ENCODE data around the gene CD36. TPM values are rescaled to one million over a fixed set of nuclear protein-coding genes. Genes with fewer than 3 reads are reported as not detected.

CD36 gene
- total RNA-seq = 1 to 10 TPM; 5.5 to 7.0 (median 6.0) TPM
- 35.2 TPM for total RNA-seq (2013)

DNA sequence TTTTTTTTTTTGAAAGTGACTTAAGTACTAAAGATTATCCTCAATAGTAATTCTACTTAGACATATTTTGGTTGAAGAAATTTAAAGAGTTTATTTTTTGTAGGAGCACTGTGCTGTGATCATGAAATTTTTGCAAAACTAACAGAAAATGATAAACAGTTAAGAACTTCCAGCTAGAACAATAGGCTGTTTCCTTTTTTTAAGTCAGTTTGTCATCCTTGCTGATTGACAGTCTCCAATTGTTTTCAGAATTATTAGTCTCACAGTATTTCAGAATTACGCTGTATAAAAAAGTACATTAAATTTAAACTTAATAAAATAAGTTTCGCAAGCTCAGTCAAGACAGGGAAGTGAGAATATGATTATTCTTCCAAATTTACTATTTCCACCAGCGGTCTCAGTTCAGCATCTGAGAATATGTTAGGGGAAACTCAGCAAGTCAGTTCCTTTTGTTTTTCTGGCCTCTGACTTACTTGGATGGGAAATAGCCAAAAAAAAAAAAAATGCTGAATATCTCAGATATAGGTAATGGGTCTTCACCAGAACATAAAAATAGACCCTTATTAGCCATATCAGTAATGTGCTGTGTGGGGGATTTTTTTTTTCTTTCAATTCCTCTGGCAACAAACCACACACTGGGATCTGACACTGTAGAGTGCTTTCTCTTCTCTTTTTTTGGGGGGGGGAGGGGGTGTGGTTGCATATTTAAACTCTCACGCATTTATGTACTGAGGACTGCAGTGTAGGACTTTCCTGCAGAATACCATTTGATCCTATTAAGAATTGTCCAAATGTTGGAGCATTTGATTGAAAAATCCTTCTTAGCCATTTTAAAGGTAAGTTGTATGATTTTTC is at the start of gene CD36:
TSS of gene CD36 (plus strand) at position 732 of the 855 bp plus-strand sequence. CDS start 8,099 bp downstream, outside the sequence.
- peak in 1 of 2 donors; percentile 2 for DNase-seq
- Mint-ChIP-seq H3K27ac (no peak within 1 kb of the TSS), H3K9me3 (no peaks in the 10 kb centered on the region), H3K36me3 (no peaks in the 10 kb centered on the region), H3K4me3 (no peak within 1 kb of the TSS), H3K27me3 (ENCODE audit: low read depth in 2 of 2) (no peaks in the 10 kb centered on the region), H3K4me1 (no peaks in the 10 kb centered on the region)
- Histone ChIP-seq H3K27me3 (ENCODE audit: control insufficient read depth, insufficient read depth, low read length) (no peaks in the 10 kb centered on the region), H3K9me3 (ENCODE audit: control insufficient read depth, insufficient read depth, low read length) (no peaks in the 10 kb centered on the region), H3K36me3 (ENCODE audit: control insufficient read depth, insufficient read depth, low read length) (no peaks in the 10 kb centered on the region), H3K4me1 (ENCODE audit: control insufficient read depth, insufficient read depth, low read length) (no peaks in the 10 kb centered on the region), H3K4me3 (ENCODE audit: low read length) (peak within 1 kb of the TSS; percentile 0), H3K27ac (ENCODE audit: low read length) (no peak within 1 kb of the TSS)
- no peak for ATAC-seq
- intact Hi-C loops (cut with micrococcal nuclease) = no loop called here
- whole genome bisulfite sequencing (ENCODE audit: insufficient coverage) = 50% methylated on average over 1 of the region's 4 CpGs
- TF ChIP-seq, protein P1, sequence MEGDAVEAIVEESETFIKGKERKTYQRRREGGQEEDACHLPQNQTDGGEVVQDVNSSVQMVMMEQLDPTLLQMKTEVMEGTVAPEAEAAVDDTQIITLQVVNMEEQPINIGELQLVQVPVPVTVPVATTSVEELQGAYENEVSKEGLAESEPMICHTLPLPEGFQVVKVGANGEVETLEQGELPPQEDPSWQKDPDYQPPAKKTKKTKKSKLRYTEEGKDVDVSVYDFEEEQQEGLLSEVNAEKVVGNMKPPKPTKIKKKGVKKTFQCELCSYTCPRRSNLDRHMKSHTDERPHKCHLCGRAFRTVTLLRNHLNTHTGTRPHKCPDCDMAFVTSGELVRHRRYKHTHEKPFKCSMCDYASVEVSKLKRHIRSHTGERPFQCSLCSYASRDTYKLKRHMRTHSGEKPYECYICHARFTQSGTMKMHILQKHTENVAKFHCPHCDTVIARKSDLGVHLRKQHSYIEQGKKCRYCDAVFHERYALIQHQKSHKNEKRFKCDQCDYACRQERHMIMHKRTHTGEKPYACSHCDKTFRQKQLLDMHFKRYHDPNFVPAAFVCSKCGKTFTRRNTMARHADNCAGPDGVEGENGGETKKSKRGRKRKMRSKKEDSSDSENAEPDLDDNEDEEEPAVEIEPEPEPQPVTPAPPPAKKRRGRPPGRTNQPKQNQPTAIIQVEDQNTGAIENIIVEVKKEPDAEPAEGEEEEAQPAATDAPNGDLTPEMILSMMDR (IDR thresholded peaks at IDR 0.05) = no peak

DNA sequence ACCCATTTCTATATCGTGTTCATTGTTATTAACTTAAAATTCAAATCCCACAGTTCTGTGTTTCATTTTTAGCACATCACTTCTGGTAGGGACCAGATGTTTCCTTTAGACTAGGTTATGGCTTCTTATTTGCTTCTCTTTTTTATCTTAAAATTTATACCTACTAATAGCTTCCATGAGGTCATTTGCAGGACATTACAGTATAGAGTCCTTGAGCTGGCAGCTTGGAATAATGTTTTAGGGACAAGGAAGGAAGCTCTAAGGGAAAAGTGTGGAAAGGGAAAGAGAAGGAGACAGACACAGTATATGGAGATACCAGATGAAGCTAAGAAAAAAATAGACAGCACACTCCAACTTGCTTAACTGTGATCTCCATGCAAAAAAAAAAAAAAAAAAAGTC is 48.8 kb upstream of the CD36 start:
- Mint-ChIP-seq H3K4me1 (no peaks in the 10 kb centered on the region), H3K27ac (no peak overlapping the region), H3K9me3 (peaks cover 4 to 5% of the 10 kb centered on the region in 2 donors), H3K27me3 (ENCODE audit: low read depth in 2 of 2) (no peaks in the 10 kb centered on the region), H3K4me3 (no peak overlapping the region), H3K36me3 (no peaks in the 10 kb centered on the region)
- TF ChIP-seq, protein P1 (IDR thresholded peaks at IDR 0.05) = no peak
- 50% methylated on average over 1 of the region's 1 CpG for WGBS (ENCODE audit: insufficient coverage)
- Histone ChIP-seq H3K36me3 (ENCODE audit: control insufficient read depth, insufficient read depth, low read length) (no peaks in the 10 kb centered on the region), H3K27ac (ENCODE audit: low read length) (no peak overlapping the region), H3K4me3 (ENCODE audit: low read length) (no peak overlapping the region), H3K27me3 (ENCODE audit: control insufficient read depth, insufficient read depth, low read length) (no peaks in the 10 kb centered on the region), H3K4me1 (ENCODE audit: control insufficient read depth, insufficient read depth, low read length) (no peaks in the 10 kb centered on the region), H3K9me3 (ENCODE audit: control insufficient read depth, insufficient read depth, low read length) (no peaks in the 10 kb centered on the region)
- no peak for ATAC-seq
- intact Hi-C loops (cut with micrococcal nuclease) = no loop called here
- DNase-seq = no peak

DNA sequence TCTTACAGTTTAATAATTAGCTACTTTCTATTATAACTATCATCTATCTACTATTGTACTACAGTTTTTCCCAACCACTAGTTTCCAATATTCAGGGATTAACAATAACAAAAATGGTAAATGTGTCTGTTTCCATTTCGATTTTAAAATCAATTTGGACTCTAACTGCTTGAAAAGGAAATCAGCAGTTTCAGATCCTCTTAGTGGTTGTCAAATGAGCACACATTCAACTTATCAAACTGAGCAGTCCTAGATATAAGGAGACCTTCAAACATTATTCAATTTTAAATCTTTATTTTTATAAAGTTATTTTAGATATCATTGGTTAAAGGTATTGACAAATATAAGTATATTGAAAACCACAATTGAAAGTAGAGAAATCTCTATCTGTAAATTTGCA is 46.8 kb upstream of the CD36 start:
- H3K4me3 ChIP-seq (ENCODE audit: low read length) = no peak overlapping the region
- TF ChIP-seq, protein P1 (IDR thresholded peaks at IDR 0.05) = no peak
- ATAC-seq = no peak
- Mint-ChIP-seq H3K4me3 (no peak overlapping the region), H3K36me3 (no peaks in the 10 kb centered on the region), H3K9me3 (peaks cover 6 to 10% of the 10 kb centered on the region in 2 donors), H3K27me3 (ENCODE audit: low read depth in 2 of 2) (no peaks in the 10 kb centered on the region), H3K27ac (no peak overlapping the region), H3K4me1 (no peaks in the 10 kb centered on the region)
- intact Hi-C loops (cut with micrococcal nuclease) = no loop called here
- H3K4me1 ChIP-seq (ENCODE audit: control insufficient read depth, insufficient read depth, low read length) = no peaks in the 10 kb centered on the region
- H3K9me3 ChIP-seq (ENCODE audit: control insufficient read depth, insufficient read depth, low read length) = no peaks in the 10 kb centered on the region
- no peaks in the 10 kb centered on the region for H3K27me3 ChIP-seq (ENCODE audit: control insufficient read depth, insufficient read depth, low read length)
- WGBS (ENCODE audit: insufficient coverage) = 23% methylated on average over 1 of the region's 1 CpG
- H3K36me3 ChIP-seq (ENCODE audit: control insufficient read depth, insufficient read depth, low read length) = no peaks in the 10 kb centered on the region
- no peak for DNase-seq
- H3K27ac ChIP-seq (ENCODE audit: low read length) = no peak overlapping the region

Data from natural killer cell (primary cell).